H9 (cell line): ENCODE data around the gene PJA1. TPM values are rescaled to one million over a fixed set of nuclear protein-coding genes. Genes with fewer than 3 reads are reported as not detected.

ENCODE experiments used
- DNase-seq: peaks from one replicate; pipeline ENCODE4 v3.0.0-alpha.2; 2017
- H2AFZ ChIP-seq: one replicate; pipeline ENCODE4 v1.6.1; 2013; ENCODE audit warnings: mild to moderate bottlenecking, low read length, control low read depth, moderate library complexity
- H2AK5ac ChIP-seq: 2 replicates; pipeline ENCODE4 v1.6.1; 2013; ENCODE audit warnings: low read length, control low read depth, mixed read lengths; ENCODE audit not compliant: insufficient read length
- H2BK120ac ChIP-seq: one replicate; pipeline ENCODE4 v1.6.1; 2013; ENCODE audit warnings: low read depth, mild to moderate bottlenecking, low read length, control low read depth, inconsistent platforms; ENCODE audit not compliant: poor library complexity, severe bottlenecking
- H2BK12ac ChIP-seq: 2 replicates; pipeline ENCODE4 v1.6.1; 2013; ENCODE audit warnings: low read length, control low read depth, mixed read lengths, low read depth; ENCODE audit not compliant: insufficient read length
- H2BK15ac ChIP-seq: 2 replicates; pipeline ENCODE4 v1.6.1; 2013; ENCODE audit warnings: low read depth, low read length, control low read depth
- H2BK20ac ChIP-seq: one replicate; pipeline ENCODE4 v1.6.1; 2013; ENCODE audit warnings: low read depth, mild to moderate bottlenecking, low read length, control low read depth, inconsistent platforms; ENCODE audit not compliant: poor library complexity, severe bottlenecking
- H2BK5ac ChIP-seq: 2 replicates; pipeline ENCODE4 v1.6.1; 2013; ENCODE audit warnings: low read length, control low read depth, mixed read lengths; ENCODE audit not compliant: insufficient read length
- H3K14ac ChIP-seq: 2 replicates; pipeline ENCODE4 v1.6.1; 2013; ENCODE audit warnings: low read length, control low read depth; ENCODE audit not compliant: insufficient read depth
- H3K18ac ChIP-seq: 2 replicates; pipeline ENCODE4 v1.6.1; 2013; ENCODE audit warnings: low read depth, mild to moderate bottlenecking, mixed read lengths, low read length, control low read depth; ENCODE audit not compliant: insufficient read length
- H3K23ac ChIP-seq: 2 replicates; pipeline ENCODE4 v1.6.1; 2013; ENCODE audit warnings: low read length, control low read depth, mixed read lengths, low read depth; ENCODE audit not compliant: insufficient read length
- H3K23me2 ChIP-seq: 2 replicates; pipeline ENCODE4 v1.6.1; 2013; ENCODE audit warnings: low read depth, mild to moderate bottlenecking, mixed read lengths, low read length, control low read depth; ENCODE audit not compliant: insufficient read length, poor library complexity, severe bottlenecking
- H3K27ac ChIP-seq: 2 replicates; pipeline ENCODE4 v1.5.1; 2013; ENCODE audit warnings: low read length, control low read depth, mixed read lengths, low read depth; ENCODE audit not compliant: insufficient read length
- H3K27me3 ChIP-seq: 2 replicates; pipeline ENCODE4 v1.6.1; 2013; ENCODE audit warnings: low read length, control low read depth, inconsistent platforms; ENCODE audit not compliant: insufficient read depth
- H3K4ac ChIP-seq: 2 replicates; pipeline ENCODE4 v1.6.1; 2013; ENCODE audit warnings: low read depth, mild to moderate bottlenecking, control low read depth, inconsistent platforms, low read length, moderate library complexity
- H3K4me1 ChIP-seq: 2 replicates; pipeline ENCODE4 v1.6.1; 2013; ENCODE audit warnings: low read length, control low read depth, inconsistent platforms; ENCODE audit not compliant: insufficient read depth
- H3K4me2 ChIP-seq: 2 replicates; pipeline ENCODE4 v1.6.1; 2013; ENCODE audit warnings: low read length, control low read depth, mixed read lengths; ENCODE audit not compliant: insufficient read length, insufficient read depth
- H3K56ac ChIP-seq: 2 replicates; pipeline ENCODE4 v1.6.1; 2013; ENCODE audit warnings: low read depth, mild to moderate bottlenecking, mixed read lengths, low read length, control low read depth; ENCODE audit not compliant: insufficient read length
- H3K79me1 ChIP-seq: 2 replicates; pipeline ENCODE4 v1.6.1; 2013; ENCODE audit warnings: low read depth, mild to moderate bottlenecking, moderate library complexity, low read length, control low read depth, inconsistent platforms; ENCODE audit not compliant: insufficient read depth, poor library complexity, severe bottlenecking
- H3K79me2 ChIP-seq: 2 replicates; pipeline ENCODE4 v1.6.1; 2013; ENCODE audit warnings: low read length, control low read depth, inconsistent platforms; ENCODE audit not compliant: insufficient read depth
- H3K9ac ChIP-seq: 2 replicates; pipeline ENCODE4 v1.6.1; 2013; ENCODE audit warnings: low read length, control low read depth, mixed read lengths; ENCODE audit not compliant: insufficient read length; ENCODE audit errors: extremely low read depth
- H3K9me3 ChIP-seq: one replicate; pipeline ENCODE4 v1.6.1; 2013; ENCODE audit warnings: low read depth, low read length, inconsistent platforms; ENCODE audit not compliant: control insufficient read depth
- H3T11ph ChIP-seq: one replicate; pipeline ENCODE4 v1.6.1; 2013; ENCODE audit warnings: mild to moderate bottlenecking, low read length, control low read depth, inconsistent platforms
- H4K20me1 ChIP-seq: one replicate; pipeline ENCODE4 v1.6.1; 2013; ENCODE audit not compliant: control insufficient read depth, insufficient read length, insufficient read depth
- H4K5ac ChIP-seq: 2 replicates; pipeline ENCODE4 v1.6.1; 2013; ENCODE audit warnings: low read depth, mild to moderate bottlenecking, mixed read lengths, low read length, control low read depth; ENCODE audit not compliant: insufficient read length
- H4K8ac ChIP-seq: replicated peaks from 2 replicates; pipeline ENCODE4 v1.6.1; 2013; ENCODE audit warnings: low read length, control low read depth, mixed read lengths, low read depth; ENCODE audit not compliant: insufficient read length
- H4K91ac ChIP-seq: 2 replicates; pipeline ENCODE4 v1.6.1; 2013; ENCODE audit warnings: low read depth, mild to moderate bottlenecking, moderate library complexity, mixed read lengths, low read length, control low read depth; ENCODE audit not compliant: insufficient read length
- H3K27ac Mint-ChIP-seq, 3 experiments: 2 replicates in 2 of 3; 3 replicates in 1 of 3; pipeline ENCODE4 v1.8.0; 2020 to 2021; ENCODE audit warnings: mixed read lengths in 3 of 3, mild to moderate bottlenecking in 1 of 3, moderate library complexity in 1 of 3
- H3K27me3 Mint-ChIP-seq: 2 replicates; pipeline ENCODE4 v1.8.0; 2021; ENCODE audit warnings: low read depth, mild to moderate bottlenecking, moderate library complexity, mixed read lengths
- H3K36me3 Mint-ChIP-seq, 3 experiments: 2 replicates in 2 of 3; 3 replicates in 1 of 3; pipeline ENCODE4 v1.8.0; 2020 to 2021; ENCODE audit warnings: low read depth in 3 of 3, mixed read lengths in 3 of 3; ENCODE audit not compliant: insufficient read depth in 1 of 3
- H3K4me1 Mint-ChIP-seq, 2 experiments: 2 replicates each; pipeline ENCODE4 v1.8.0; 2020; ENCODE audit warnings: mixed read lengths in 2 of 2
- H3K4me3 Mint-ChIP-seq, 2 experiments: 2 replicates in 1 of 2; 3 replicates in 1 of 2; pipeline ENCODE4 v1.8.0; 2020 to 2021; ENCODE audit warnings: mild to moderate bottlenecking in 2 of 2, mixed read lengths in 2 of 2, moderate library complexity in 1 of 2
- H3K9me3 Mint-ChIP-seq, 2 experiments: 2 replicates in 1 of 2; 3 replicates in 1 of 2; pipeline ENCODE4 v1.8.0; 2020; ENCODE audit warnings: mild to moderate bottlenecking in 2 of 2, mixed read lengths in 2 of 2, moderate library complexity in 1 of 2
- WGBS: extraction: QIAGEN DNeasy Blood & Tissue Kit; methylation state at CpG from one replicate; pipeline ENCODE4 v1.1.7; 2013; ENCODE audit warnings: missing lambda C conversion rate, low lambda C conversion rate, mixed read lengths; ENCODE audit not compliant: insufficient read length; ENCODE audit errors: extremely low coverage; 5-methylcytosine and 5-hydroxymethylcytosine counted together
- total RNA-seq: library from RNA; stranded (reverse); gene quantifications from 2 replicates; pipeline ENCODE4 v1.2.1, GENCODE V29; 2021
- TF ChIP-seq, protein P1 (sequence below): fragments of 200-600 bp; sonication (generic); conservative IDR thresholded peaks from 3 replicates; pipeline ENCODE4 v1.8.0; 2021; ENCODE audit warnings: antibody characterized with exemption, mild to moderate bottlenecking

PJA1 gene
- total RNA-seq, 1 experiment from 2014 or later = 41.4 TPM

DNA sequence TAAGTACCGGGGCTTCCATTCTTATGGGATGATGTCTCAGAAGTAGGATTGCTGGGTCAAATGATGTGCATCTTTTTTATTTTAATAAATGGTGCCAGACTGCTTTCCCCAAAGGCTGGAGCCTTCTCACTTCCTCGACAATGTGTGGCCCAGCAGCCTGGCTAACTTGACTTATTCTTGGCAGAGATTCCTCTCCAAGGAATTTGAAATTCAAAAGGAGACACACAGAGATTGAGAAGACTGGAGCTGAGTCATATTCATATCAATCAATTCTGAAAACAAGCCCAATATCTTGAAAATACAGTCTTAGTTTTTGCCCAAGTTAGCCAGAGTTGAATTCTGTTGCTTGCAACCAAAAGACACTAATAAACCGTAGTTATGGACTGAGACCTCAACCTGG lies 10.8 kb upstream of the PJA1 start:
- H2BK15ac ChIP-seq = no peak overlapping the region
- H3K56ac ChIP-seq = no peak overlapping the region
- H2BK12ac ChIP-seq = no peak overlapping the region
- no peaks in the 10 kb centered on the region for H3K79me2 ChIP-seq
- no peak overlapping the region for H2AK5ac ChIP-seq
- H3K4ac ChIP-seq = no peak overlapping the region
- H4K5ac ChIP-seq = no peak overlapping the region
- H4K20me1 ChIP-seq = no peaks in the 10 kb centered on the region
- no peaks in the 10 kb centered on the region for H3K79me1 ChIP-seq
- peaks cover 10 to 17% of the 10 kb centered on the region in 2 experiments for H3K4me1 Mint-ChIP-seq
- H3K4me3 Mint-ChIP-seq = no peak overlapping the region
- H3K23me2 ChIP-seq = no peaks in the 10 kb centered on the region
- no peak overlapping the region for H3K23ac ChIP-seq
- H3K4me1 ChIP-seq = no peaks in the 10 kb centered on the region
- H3K18ac ChIP-seq = no peak overlapping the region
- peaks cover 78% of the 10 kb centered on the region in 2 experiments for H3K9me3 Mint-ChIP-seq
- H2BK5ac ChIP-seq = no peak overlapping the region
- H3K4me2 ChIP-seq = no peak overlapping the region
- H3K27me3 ChIP-seq = no peaks in the 10 kb centered on the region
- no peak overlapping the region for H4K8ac ChIP-seq
- H2BK20ac ChIP-seq = no peak overlapping the region
- no peak overlapping the region for H4K91ac ChIP-seq
- H3K36me3 Mint-ChIP-seq = peaks cover 0 to 8% (median 6%) of the 10 kb centered on the region in 3 experiments; a peak in 4 of 7 replicates
- H3K27ac Mint-ChIP-seq = no peak overlapping the region
- DNase-seq = no peak
- H3T11ph ChIP-seq = no peak overlapping the region
- no CpG with 5 or more reads among the region's 3 CpGs for WGBS
- peaks cover 61% of the 10 kb centered on the region for H3K27me3 Mint-ChIP-seq
- no peaks in the 10 kb centered on the region for H3K9me3 ChIP-seq
- H3K9ac ChIP-seq = no peak overlapping the region
- no peak overlapping the region for H2BK120ac ChIP-seq
- no peak overlapping the region for H2AFZ ChIP-seq
- TF ChIP-seq, protein P1, sequence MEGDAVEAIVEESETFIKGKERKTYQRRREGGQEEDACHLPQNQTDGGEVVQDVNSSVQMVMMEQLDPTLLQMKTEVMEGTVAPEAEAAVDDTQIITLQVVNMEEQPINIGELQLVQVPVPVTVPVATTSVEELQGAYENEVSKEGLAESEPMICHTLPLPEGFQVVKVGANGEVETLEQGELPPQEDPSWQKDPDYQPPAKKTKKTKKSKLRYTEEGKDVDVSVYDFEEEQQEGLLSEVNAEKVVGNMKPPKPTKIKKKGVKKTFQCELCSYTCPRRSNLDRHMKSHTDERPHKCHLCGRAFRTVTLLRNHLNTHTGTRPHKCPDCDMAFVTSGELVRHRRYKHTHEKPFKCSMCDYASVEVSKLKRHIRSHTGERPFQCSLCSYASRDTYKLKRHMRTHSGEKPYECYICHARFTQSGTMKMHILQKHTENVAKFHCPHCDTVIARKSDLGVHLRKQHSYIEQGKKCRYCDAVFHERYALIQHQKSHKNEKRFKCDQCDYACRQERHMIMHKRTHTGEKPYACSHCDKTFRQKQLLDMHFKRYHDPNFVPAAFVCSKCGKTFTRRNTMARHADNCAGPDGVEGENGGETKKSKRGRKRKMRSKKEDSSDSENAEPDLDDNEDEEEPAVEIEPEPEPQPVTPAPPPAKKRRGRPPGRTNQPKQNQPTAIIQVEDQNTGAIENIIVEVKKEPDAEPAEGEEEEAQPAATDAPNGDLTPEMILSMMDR = no peak
- H3K27ac ChIP-seq = no peak overlapping the region
- no peak overlapping the region for H3K14ac ChIP-seq
